ACC112 (cell line): ENCODE measurements around the gene FBLN1.
A peak's percentile ranks its signal among the peaks of the same experiment; 100 is the strongest.
"Not testable (repeated sequence)": the region's sequence is repeated elsewhere in the genome, so short reads cannot be mapped to it uniquely, and the experiment has no call there.

Source experiments
- H2AFZ ChIP-seq: fragments of 200-600 bp; sonication (generic); one replicate; pipeline ENCODE4 v1.6.0; 2017; ENCODE audit warnings: antibody characterized with exemption, low read length; ENCODE audit not compliant: unreplicated experiment
- H3K27ac ChIP-seq: fragments of 200-600 bp; sonication (generic); 2 replicates; pipeline ENCODE4 v1.5.1; 2014; ENCODE audit warnings: low read depth, mild to moderate bottlenecking, antibody characterized with exemption, low read length, moderate library complexity
- H3K27me3 ChIP-seq: fragments of 200-600 bp; sonication (generic); 2 replicates; pipeline ENCODE4 v1.6.1; 2014; ENCODE audit warnings: mild to moderate bottlenecking, antibody characterized with exemption, low read length, moderate library complexity, mixed read lengths; ENCODE audit not compliant: insufficient read depth
- H3K36me3 ChIP-seq: fragments of 200-600 bp; sonication (generic); 2 replicates; pipeline ENCODE4 v1.6.1; 2016; ENCODE audit warnings: mild to moderate bottlenecking, antibody characterized with exemption, low read length, moderate library complexity, mixed read lengths; ENCODE audit not compliant: insufficient read depth
- H3K4me1 ChIP-seq: fragments of 200-600 bp; sonication (generic); one replicate; pipeline ENCODE4 v1.6.1; 2016; ENCODE audit warnings: low read length, mixed read lengths; ENCODE audit not compliant: insufficient read depth, unreplicated experiment, control insufficient read depth
- H3K4me3 ChIP-seq: fragments of 200-600 bp; sonication (generic); 2 replicates; pipeline ENCODE4 v1.5.1; 2014; ENCODE audit warnings: mild to moderate bottlenecking, low read depth, low read length
- H3K79me2 ChIP-seq: fragments of 200-600 bp; sonication (generic); one replicate; pipeline ENCODE4 v1.6.0; 2016; ENCODE audit warnings: low read length; ENCODE audit not compliant: control insufficient read depth, unreplicated experiment, insufficient read depth

The FBLN1 gene

DNA sequence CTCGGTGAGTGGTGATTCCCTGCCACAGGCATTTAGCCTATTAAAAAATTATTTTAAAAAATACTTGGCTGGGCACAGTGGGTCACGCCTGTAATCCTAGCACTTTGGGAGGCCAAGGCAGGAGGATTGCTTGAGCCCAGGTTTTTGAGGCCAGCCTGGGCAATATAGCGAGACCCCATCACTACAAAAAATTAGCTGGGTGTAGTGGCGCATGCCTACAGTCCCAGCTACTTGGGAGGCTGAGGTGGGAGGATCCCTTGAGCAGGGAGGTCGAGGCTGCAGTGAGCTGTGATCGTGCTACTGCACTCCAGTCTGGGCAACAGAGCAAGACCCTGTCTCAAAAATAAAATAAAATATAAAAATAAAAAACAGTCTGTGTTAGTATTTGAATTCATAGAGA, 33.2 kb downstream of the FBLN1 start:
- not testable (repeated sequence) for H2AFZ ChIP-seq, H3K4me3 ChIP-seq, H3K36me3 ChIP-seq, H3K79me2 ChIP-seq, H3K27ac ChIP-seq, H3K27me3 ChIP-seq
- peaks cover 21% of the 10 kb centered on the region for H3K4me1 ChIP-seq

- peak overlapping the region; percentile 55 for H3K27ac ChIP-seq
- peak overlapping the region; percentile 27; the same call in 1 of the 2 replicates for H3K4me3 ChIP-seq
- no peaks in the 10 kb centered on the region for H3K36me3 ChIP-seq
Measured at GRCh38 chr22:45537734-45538181, 35.1 kb downstream of the FBLN1 start.

GRCh38 chr22:45538281-45538680, 35.6 kb downstream of the FBLN1 start:
- Histone ChIP-seq H3K27me3 (no peaks in the 10 kb centered on the region), H3K27ac (peak overlapping the region; percentile 55), H3K36me3 (no peaks in the 10 kb centered on the region), H3K79me2 (no peaks in the 10 kb centered on the region), H3K4me3 (peak overlapping the region; percentile 27; the same call in 1 of the 2 replicates), H3K4me1 (peaks cover 21% of the 10 kb centered on the region), H2AFZ (no peak overlapping the region)

More at GRCh38 chr22:45537734-45538181, 35.1 kb downstream of the FBLN1 start:
- no peaks in the 10 kb centered on the region for H3K79me2 ChIP-seq
- no peaks in the 10 kb centered on the region for H3K27me3 ChIP-seq
- H3K4me1 ChIP-seq: peaks cover 21% of the 10 kb centered on the region
- no peak overlapping the region for H2AFZ ChIP-seq

DNA sequence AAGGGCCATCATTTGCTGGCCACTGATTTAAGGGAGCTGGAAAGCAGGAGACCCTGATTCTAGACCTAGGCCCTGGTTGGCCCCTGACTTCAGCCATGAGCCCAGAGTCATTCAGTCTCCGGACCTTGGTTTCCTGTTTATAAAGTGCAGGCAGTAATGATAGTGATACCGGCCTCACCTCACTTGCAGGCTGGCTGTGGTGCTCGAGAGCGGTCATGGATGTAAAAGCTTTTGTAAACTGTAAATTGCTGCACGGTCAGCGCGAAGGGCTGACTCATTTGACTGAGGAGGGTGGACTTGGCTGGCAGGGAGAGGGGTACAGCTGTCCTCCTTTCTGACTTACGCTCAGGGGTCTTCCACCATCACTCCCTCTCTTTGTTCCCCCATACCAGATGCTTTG, 37.4 kb downstream of the FBLN1 start:
- Histone ChIP-seq H2AFZ (no peak overlapping the region), H3K79me2 (no peaks in the 10 kb centered on the region), H3K36me3 (no peaks in the 10 kb centered on the region), H3K4me1 (peaks cover 21% of the 10 kb centered on the region), H3K4me3 (no peak overlapping the region), H3K27ac (no peak overlapping the region), H3K27me3 (no peaks in the 10 kb centered on the region)

DNA sequence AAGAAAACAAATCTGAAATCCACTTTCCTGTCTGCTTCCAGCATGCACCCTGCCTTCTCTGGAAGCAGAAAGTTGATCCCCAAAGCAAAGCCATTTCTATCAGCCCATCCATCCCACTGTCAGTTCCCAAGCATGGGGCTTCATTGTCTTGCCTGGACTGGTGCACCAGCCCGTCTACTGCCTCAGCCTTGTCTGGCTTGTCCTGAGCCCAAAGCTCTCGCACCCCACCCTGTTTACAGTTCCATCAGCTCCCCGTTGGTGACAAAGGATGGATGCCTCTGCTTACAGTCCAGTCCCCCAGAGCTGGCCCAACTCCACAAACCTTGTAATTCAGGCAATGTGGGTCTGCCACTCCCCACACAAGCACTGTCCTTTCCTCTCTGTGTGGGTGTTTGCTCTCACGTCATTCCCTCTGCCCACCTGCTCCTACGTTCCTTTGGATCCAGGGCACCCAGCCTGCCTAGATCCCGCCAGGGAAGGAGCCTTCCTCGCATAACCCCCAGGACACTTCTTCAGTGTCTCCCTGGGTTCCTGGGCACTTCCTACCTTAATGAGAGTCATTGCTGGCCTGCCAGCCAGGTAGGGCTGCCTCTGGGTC, 38.8 kb downstream of the FBLN1 start:
- Histone ChIP-seq H2AFZ (no peak overlapping the region), H3K36me3 (no peaks in the 10 kb centered on the region), H3K27ac (no peak overlapping the region), H3K27me3 (no peaks in the 10 kb centered on the region), H3K79me2 (no peaks in the 10 kb centered on the region), H3K4me3 (no peak overlapping the region), H3K4me1 (peaks cover 21% of the 10 kb centered on the region)

- Histone ChIP-seq H3K27me3 (no peaks in the 10 kb centered on the region), H2AFZ (no peak overlapping the region), H3K36me3 (no peaks in the 10 kb centered on the region), H3K4me3 (no peak overlapping the region), H3K79me2 (no peaks in the 10 kb centered on the region), H3K27ac (no peak overlapping the region), H3K4me1 (peaks cover 16% of the 10 kb centered on the region)
Measured at GRCh38 chr22:45542001-45542520, 39.4 kb downstream of the FBLN1 start.

- H3K36me3 ChIP-seq, H3K4me1 ChIP-seq, H3K27ac ChIP-seq, H3K4me3 ChIP-seq, H3K27me3 ChIP-seq, H2AFZ ChIP-seq, H3K79me2 ChIP-seq: not testable (repeated sequence)
Measured at GRCh38 chr22:45542736-45543135, 40.1 kb downstream of the FBLN1 start.

GRCh38 chr22:45543243-45543642, 40.6 kb downstream of the FBLN1 start:
- Histone ChIP-seq H3K4me1 (peaks cover 4% of the 10 kb centered on the region), H2AFZ (no peak overlapping the region), H3K4me3 (no peak overlapping the region), H3K79me2 (no peaks in the 10 kb centered on the region), H3K27ac (no peak overlapping the region), H3K36me3 (no peaks in the 10 kb centered on the region), H3K27me3 (no peaks in the 10 kb centered on the region)

GRCh38 chr22:45544588-45545170, 42.0 kb downstream of the FBLN1 start:
- no peak overlapping the region for H3K27ac ChIP-seq
- H3K27me3 ChIP-seq: no peaks in the 10 kb centered on the region
- H3K4me1 ChIP-seq: peaks cover 10% of the 10 kb centered on the region
- no peaks in the 10 kb centered on the region for H3K36me3 ChIP-seq
- H2AFZ ChIP-seq: no peak overlapping the region
- H3K79me2 ChIP-seq: no peaks in the 10 kb centered on the region
- H3K4me3 ChIP-seq: no peak overlapping the region

- no peak overlapping the region for H2AFZ ChIP-seq
- H3K27me3 ChIP-seq: no peaks in the 10 kb centered on the region
- H3K4me3 ChIP-seq: no peak overlapping the region
- peaks cover 12% of the 10 kb centered on the region for H3K4me1 ChIP-seq
- H3K79me2 ChIP-seq: no peaks in the 10 kb centered on the region
- H3K36me3 ChIP-seq: no peaks in the 10 kb centered on the region
- H3K27ac ChIP-seq: no peak overlapping the region
Measured at GRCh38 chr22:45546333-45547015, 43.8 kb downstream of the FBLN1 start.

DNA sequence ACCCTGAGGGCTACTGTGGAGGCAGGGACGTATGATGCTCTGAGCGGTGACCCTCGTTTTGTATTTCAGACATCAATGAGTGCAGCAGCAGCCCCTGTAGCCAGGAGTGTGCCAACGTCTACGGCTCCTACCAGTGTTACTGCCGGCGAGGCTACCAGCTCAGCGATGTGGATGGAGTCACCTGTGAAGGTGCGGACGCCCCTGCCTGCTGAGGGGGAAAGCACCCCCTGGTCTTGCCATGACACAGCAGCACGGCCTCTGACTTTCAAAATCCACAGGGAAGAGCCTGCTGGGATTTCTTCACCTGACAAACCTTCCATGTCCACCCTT, 44.3 kb downstream of the FBLN1 start:
- Histone ChIP-seq H3K27me3 (no peaks in the 10 kb centered on the region), H3K36me3 (no peaks in the 10 kb centered on the region), H3K79me2 (no peaks in the 10 kb centered on the region), H2AFZ (no peak overlapping the region), H3K27ac (no peak overlapping the region), H3K4me1 (peaks cover 12% of the 10 kb centered on the region), H3K4me3 (no peak overlapping the region)
